H1 (cell line): Measurements from ENCODE around the gene UGT1A7. TPM values are rescaled to one million over a fixed set of nuclear protein-coding genes. Genes with fewer than 3 reads are reported as not detected.

Source experiments
- CBX5 ChIP-seq: fragments of 300-800, 300-1000 bp; sonication (generic); IDR thresholded peaks from 2 replicates; pipeline ENCODE4 v1.7.1; 2016; ENCODE audit warnings: antibody characterized with exemption, low read length, low read depth
- RAD21 ChIP-seq, 2 experiments: IDR thresholded peaks in 1 of 2; conservative IDR thresholded peaks in 1 of 2; 2 replicates each; pipeline ENCODE4 v1.6.1; 2011; ENCODE audit warnings: low read depth in 2 of 2, low read length in 2 of 2, improper control_type of control experiment in 1 of 2, inconsistent platforms in 1 of 2, mild to moderate bottlenecking in 1 of 2, moderate library complexity in 1 of 2
- RNF2 ChIP-seq: fragments of 200-900, 300-1000 bp; sonication (generic); IDR thresholded peaks from 2 replicates; pipeline ENCODE4 v1.7.1; 2016; ENCODE audit warnings: borderline replicate concordance, low read depth, mild to moderate bottlenecking, antibody characterized with exemption, low read length; ENCODE audit not compliant: poor library complexity, severe bottlenecking; ENCODE audit errors: missing control alignments
- SAP30 ChIP-seq: fragments of 300-600 bp; sonication (generic); IDR thresholded peaks from 2 replicates; pipeline ENCODE4 v1.7.1; 2012; ENCODE audit warnings: low read length, moderate library complexity, mild to moderate bottlenecking, inconsistent platforms; ENCODE audit not compliant: insufficient read depth, insufficient replicate concordance
- SIX5 ChIP-seq: IDR thresholded peaks from 2 replicates; pipeline ENCODE4 v1.6.1; 2011; ENCODE audit warnings: mild to moderate bottlenecking, low read depth, low read length
- SRF ChIP-seq: IDR thresholded peaks from 2 replicates; pipeline ENCODE4 v1.6.1; 2011; ENCODE audit warnings: mild to moderate bottlenecking, low read depth, low read length, moderate library complexity
- polyA plus RNA-seq, 7 experiments: library from polyadenylated mRNA; depleted of rRNA in 3 of 7; stranded (reverse) in 5 of 7; unstranded in 2 of 7; fragments of >200 nt in 5 of 7; fragments of 200-250 nt in 2 of 7; gene quantifications; 1 replicate in 5 of 7; 2 replicates in 1 of 7; 4 replicates in 1 of 7; pipeline versions ENCODE4 v1.2.1 to v1.2.3, GENCODE V29; 2011 to 2013; ENCODE audit warnings: missing spikeins in 2 of 7, mixed read lengths in 2 of 7
- total RNA-seq: library from RNA; stranded (reverse); fragmentation: NEBNext Ultra II Directional; extraction: Animal tissue kit (Norgen Biotek cat#: 25700); gene quantifications from 2 replicates; pipeline ENCODE4 v1.2.1, GENCODE V29; 2021
- TF ChIP-seq, protein P1 (sequence below): fragments of 300-600 bp; sonication (generic); IDR thresholded peaks from 2 replicates; pipeline ENCODE4 v1.7.1; 2012; ENCODE audit warnings: low read length, moderate library complexity, mild to moderate bottlenecking, inconsistent platforms; ENCODE audit not compliant: insufficient replicate concordance
- TF ChIP-seq, protein P2 (sequence below): IDR thresholded peaks from 2 replicates; pipeline ENCODE4 v1.6.1; 2011; ENCODE audit warnings: low read depth, mild to moderate bottlenecking, low read length; ENCODE audit not compliant: insufficient read depth

The UGT1A7 gene
- total and polyA plus RNA-seq, 2 of the 8 experiments (the other 6 are each of a cell fraction or from before 2014, with no cell fraction given): not detected

DNA sequence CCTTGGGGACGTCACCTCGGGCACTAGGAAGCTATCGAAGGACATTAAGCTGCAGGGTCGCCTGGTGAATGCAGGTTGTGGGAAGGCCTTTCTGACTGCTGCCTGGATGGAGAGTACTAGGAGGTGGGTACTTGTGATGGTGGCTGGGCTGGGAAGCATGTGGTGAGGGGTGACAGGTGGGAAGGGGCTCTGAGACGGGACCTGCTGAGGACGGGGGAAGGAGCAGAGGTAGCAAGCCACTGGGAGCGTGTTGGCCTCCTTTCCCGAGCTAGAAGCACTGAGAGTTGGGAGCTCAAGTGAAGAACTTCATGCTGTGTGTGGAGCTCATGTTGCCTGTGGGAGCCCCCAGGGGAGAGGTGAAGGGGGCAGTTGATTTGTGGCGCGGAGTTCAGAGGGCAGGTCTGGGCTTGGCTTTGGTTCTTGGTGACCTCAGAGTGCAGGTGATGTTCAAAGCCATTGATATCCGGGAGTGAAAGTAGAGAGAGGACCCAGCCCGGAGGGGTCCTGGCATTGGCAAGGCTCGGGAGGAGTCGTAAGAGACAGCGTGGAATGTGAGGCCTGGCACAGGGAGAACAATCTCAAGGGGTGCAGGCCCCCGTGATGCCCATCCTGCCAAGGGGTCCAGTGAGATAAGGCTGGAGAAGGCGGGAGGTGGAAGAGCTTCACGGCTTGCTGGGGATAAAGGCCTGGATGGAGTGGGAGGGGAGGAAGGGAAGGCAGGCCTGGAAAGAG lies 109.6 kb downstream of the UGT1A7 start (continued):
- TF ChIP-seq, protein P1, sequence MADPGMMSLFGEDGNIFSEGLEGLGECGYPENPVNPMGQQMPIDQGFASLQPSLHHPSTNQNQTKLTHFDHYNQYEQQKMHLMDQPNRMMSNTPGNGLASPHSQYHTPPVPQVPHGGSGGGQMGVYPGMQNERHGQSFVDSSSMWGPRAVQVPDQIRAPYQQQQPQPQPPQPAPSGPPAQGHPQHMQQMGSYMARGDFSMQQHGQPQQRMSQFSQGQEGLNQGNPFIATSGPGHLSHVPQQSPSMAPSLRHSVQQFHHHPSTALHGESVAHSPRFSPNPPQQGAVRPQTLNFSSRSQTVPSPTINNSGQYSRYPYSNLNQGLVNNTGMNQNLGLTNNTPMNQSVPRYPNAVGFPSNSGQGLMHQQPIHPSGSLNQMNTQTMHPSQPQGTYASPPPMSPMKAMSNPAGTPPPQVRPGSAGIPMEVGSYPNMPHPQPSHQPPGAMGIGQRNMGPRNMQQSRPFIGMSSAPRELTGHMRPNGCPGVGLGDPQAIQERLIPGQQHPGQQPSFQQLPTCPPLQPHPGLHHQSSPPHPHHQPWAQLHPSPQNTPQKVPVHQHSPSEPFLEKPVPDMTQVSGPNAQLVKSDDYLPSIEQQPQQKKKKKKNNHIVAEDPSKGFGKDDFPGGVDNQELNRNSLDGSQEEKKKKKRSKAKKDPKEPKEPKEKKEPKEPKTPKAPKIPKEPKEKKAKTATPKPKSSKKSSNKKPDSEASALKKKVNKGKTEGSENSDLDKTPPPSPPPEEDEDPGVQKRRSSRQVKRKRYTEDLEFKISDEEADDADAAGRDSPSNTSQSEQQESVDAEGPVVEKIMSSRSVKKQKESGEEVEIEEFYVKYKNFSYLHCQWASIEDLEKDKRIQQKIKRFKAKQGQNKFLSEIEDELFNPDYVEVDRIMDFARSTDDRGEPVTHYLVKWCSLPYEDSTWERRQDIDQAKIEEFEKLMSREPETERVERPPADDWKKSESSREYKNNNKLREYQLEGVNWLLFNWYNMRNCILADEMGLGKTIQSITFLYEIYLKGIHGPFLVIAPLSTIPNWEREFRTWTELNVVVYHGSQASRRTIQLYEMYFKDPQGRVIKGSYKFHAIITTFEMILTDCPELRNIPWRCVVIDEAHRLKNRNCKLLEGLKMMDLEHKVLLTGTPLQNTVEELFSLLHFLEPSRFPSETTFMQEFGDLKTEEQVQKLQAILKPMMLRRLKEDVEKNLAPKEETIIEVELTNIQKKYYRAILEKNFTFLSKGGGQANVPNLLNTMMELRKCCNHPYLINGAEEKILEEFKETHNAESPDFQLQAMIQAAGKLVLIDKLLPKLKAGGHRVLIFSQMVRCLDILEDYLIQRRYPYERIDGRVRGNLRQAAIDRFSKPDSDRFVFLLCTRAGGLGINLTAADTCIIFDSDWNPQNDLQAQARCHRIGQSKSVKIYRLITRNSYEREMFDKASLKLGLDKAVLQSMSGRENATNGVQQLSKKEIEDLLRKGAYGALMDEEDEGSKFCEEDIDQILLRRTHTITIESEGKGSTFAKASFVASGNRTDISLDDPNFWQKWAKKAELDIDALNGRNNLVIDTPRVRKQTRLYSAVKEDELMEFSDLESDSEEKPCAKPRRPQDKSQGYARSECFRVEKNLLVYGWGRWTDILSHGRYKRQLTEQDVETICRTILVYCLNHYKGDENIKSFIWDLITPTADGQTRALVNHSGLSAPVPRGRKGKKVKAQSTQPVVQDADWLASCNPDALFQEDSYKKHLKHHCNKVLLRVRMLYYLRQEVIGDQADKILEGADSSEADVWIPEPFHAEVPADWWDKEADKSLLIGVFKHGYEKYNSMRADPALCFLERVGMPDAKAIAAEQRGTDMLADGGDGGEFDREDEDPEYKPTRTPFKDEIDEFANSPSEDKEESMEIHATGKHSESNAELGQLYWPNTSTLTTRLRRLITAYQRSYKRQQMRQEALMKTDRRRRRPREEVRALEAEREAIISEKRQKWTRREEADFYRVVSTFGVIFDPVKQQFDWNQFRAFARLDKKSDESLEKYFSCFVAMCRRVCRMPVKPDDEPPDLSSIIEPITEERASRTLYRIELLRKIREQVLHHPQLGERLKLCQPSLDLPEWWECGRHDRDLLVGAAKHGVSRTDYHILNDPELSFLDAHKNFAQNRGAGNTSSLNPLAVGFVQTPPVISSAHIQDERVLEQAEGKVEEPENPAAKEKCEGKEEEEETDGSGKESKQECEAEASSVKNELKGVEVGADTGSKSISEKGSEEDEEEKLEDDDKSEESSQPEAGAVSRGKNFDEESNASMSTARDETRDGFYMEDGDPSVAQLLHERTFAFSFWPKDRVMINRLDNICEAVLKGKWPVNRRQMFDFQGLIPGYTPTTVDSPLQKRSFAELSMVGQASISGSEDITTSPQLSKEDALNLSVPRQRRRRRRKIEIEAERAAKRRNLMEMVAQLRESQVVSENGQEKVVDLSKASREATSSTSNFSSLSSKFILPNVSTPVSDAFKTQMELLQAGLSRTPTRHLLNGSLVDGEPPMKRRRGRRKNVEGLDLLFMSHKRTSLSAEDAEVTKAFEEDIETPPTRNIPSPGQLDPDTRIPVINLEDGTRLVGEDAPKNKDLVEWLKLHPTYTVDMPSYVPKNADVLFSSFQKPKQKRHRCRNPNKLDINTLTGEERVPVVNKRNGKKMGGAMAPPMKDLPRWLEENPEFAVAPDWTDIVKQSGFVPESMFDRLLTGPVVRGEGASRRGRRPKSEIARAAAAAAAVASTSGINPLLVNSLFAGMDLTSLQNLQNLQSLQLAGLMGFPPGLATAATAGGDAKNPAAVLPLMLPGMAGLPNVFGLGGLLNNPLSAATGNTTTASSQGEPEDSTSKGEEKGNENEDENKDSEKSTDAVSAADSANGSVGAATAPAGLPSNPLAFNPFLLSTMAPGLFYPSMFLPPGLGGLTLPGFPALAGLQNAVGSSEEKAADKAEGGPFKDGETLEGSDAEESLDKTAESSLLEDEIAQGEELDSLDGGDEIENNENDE: no peak
- TF ChIP-seq CBX5 (no peak), SAP30 (no peak), SIX5 (no peak), SRF (no peak), RNF2 (no peak), RAD21 (IDR thresholded peaks at IDR 0.05 in 1 of 2, conservative IDR thresholded peaks at IDR 0.05 in 1 of 2; ENCODE audit: low read depth in 2 of 2, low read length in 2 of 2) (no peak)
- TF ChIP-seq, protein P2, sequence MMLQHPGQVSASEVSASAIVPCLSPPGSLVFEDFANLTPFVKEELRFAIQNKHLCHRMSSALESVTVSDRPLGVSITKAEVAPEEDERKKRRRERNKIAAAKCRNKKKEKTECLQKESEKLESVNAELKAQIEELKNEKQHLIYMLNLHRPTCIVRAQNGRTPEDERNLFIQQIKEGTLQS: no peak
